Chondrocyte (in vitro differentiated cells): ENCODE data around the gene PIK3AP1. TPM values are rescaled to one million over a fixed set of nuclear protein-coding genes. Genes with fewer than 3 reads are reported as not detected.
A peak's percentile ranks its signal among the peaks of the same experiment; 100 is the strongest.

Source experiments
- DNase-seq: peaks from one replicate; pipeline ENCODE4 v3.0.0; 2021; ENCODE audit warnings: mixed read lengths, low spot score
- H3K27ac Mint-ChIP-seq: one replicate; pipeline ENCODE4 v1.8.0; 2021; ENCODE audit warnings: mild to moderate bottlenecking, moderate library complexity, mixed read lengths; ENCODE audit not compliant: unreplicated experiment
- H3K27me3 Mint-ChIP-seq: 2 replicates; pipeline ENCODE4 v1.8.0; 2021; ENCODE audit warnings: low read depth, mixed read lengths
- H3K36me3 Mint-ChIP-seq: 2 replicates; pipeline ENCODE4 v1.8.0; 2021; ENCODE audit warnings: low read depth, mixed read lengths
- H3K4me1 Mint-ChIP-seq: 2 replicates; pipeline ENCODE4 v1.8.0; 2021; ENCODE audit warnings: low read depth, mild to moderate bottlenecking, mixed read lengths
- H3K4me3 Mint-ChIP-seq: one replicate; pipeline ENCODE4 v1.8.0; 2021; ENCODE audit warnings: mild to moderate bottlenecking, moderate library complexity, mixed read lengths; ENCODE audit not compliant: unreplicated experiment
- H3K9me3 Mint-ChIP-seq: 2 replicates; pipeline ENCODE4 v1.8.0; 2021; ENCODE audit warnings: low read depth, mixed read lengths
- CTCF ChIP-seq: fragments of 200-600 bp; sonication (generic); IDR thresholded peaks from 2 replicates; pipeline ENCODE4 v1.5.0; 2021; ENCODE audit warnings: antibody characterized with exemption, mild to moderate bottlenecking, moderate library complexity
- total RNA-seq: library from RNA; stranded (reverse); gene quantifications from 3 replicates; pipeline ENCODE4 v1.2.1, GENCODE V29; 2021

Gene PIK3AP1
- total RNA-seq, 1 donor from 2014 or later: 9.9 TPM

DNA sequence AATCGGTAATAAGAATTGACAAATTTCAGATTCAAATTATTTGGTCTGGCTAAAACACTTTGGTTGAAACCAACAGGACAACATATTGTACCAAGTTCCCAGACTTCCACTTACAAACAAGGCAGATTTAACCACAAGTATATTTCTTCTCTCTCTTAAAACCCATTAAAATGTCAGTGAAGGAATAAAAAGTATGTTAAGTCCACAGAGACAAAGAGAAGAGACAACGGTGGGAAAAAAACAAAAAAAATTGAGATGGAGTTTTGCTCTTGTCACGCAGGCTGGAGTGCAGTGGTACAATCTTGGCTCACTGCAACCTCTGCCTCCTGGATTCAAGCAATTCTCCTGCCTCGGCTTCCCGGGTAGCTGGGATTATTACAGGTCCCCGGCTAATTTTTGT is 149.8 kb downstream of the PIK3AP1 start:
- TF ChIP-seq CTCF: no peak
- peaks cover 37% of the 10 kb centered on the region for H3K4me1 Mint-ChIP-seq
- DNase-seq: no peak
- no peak overlapping the region for H3K27ac Mint-ChIP-seq
- no peaks in the 10 kb centered on the region for H3K9me3 Mint-ChIP-seq
- H3K27me3 Mint-ChIP-seq: no peaks in the 10 kb centered on the region
- no peak overlapping the region for H3K4me3 Mint-ChIP-seq
- peaks cover 8% of the 10 kb centered on the region for H3K36me3 Mint-ChIP-seq

DNA sequence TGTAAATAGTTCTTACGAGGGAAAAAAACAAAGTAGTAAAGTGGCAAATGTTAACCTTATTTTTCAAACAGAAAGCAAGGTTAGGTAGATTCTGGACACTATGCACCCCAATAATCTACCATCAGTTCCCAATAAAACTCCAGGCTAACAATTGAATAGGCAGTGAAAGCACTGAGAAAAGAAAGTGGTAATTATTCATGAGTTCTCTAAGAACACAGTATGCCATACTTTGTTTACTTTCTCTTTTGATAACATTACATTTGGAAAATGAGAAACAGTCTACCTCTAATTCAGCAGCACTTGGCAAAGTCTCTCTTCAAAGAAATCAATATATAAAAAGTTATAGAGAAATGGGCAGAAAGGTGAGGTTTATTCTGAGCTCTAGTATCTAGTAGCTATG is 151.9 kb downstream of the PIK3AP1 start:
- H3K4me3 Mint-ChIP-seq: no peak overlapping the region
- no peak overlapping the region for H3K27ac Mint-ChIP-seq
- no peak for TF ChIP-seq CTCF
- no peak for DNase-seq
- peaks cover 5% of the 10 kb centered on the region for H3K36me3 Mint-ChIP-seq
- peaks cover 35% of the 10 kb centered on the region for H3K4me1 Mint-ChIP-seq
- H3K9me3 Mint-ChIP-seq: no peaks in the 10 kb centered on the region
- no peaks in the 10 kb centered on the region for H3K27me3 Mint-ChIP-seq

DNA sequence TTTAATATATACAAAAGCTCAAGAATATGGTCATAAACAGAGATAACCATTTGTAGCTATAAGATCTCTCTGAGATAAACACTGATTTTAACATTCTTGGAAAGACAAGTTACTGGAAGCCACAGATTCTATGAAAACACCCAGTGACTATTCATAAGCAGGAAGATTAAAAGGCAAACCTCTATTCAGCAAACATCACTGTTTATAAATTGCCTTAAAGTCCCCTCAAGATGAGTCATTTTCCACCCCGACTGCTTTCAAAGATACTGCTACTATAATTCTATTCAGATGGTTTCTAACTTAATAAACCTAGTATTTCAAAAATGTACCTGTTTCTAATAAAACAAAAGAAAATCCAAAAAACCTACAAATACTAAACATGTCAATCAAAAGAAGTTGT is 154.5 kb downstream of the PIK3AP1 start:
- DNase-seq: no peak
- no peaks in the 10 kb centered on the region for H3K9me3 Mint-ChIP-seq
- no peaks in the 10 kb centered on the region for H3K27me3 Mint-ChIP-seq
- TF ChIP-seq CTCF: no peak
- H3K4me3 Mint-ChIP-seq: no peak overlapping the region
- H3K27ac Mint-ChIP-seq: no peak overlapping the region
- H3K36me3 Mint-ChIP-seq: peaks cover 14% of the 10 kb centered on the region
- H3K4me1 Mint-ChIP-seq: peaks cover 24% of the 10 kb centered on the region

- DNase-seq: no peak
- Mint-ChIP-seq H3K36me3 (peaks cover 23% of the 10 kb centered on the region), H3K4me1 (peaks cover 10% of the 10 kb centered on the region), H3K4me3 (no peak overlapping the region), H3K27me3 (no peaks in the 10 kb centered on the region), H3K27ac (peak overlapping the region; percentile 34), H3K9me3 (no peaks in the 10 kb centered on the region)
- no peak for TF ChIP-seq CTCF
Observed at GRCh38 chr10:96560966-96561887, 159.1 kb downstream of the PIK3AP1 start.

- no peak overlapping the region for H3K4me3 Mint-ChIP-seq
- peaks cover 23% of the 10 kb centered on the region for H3K36me3 Mint-ChIP-seq
- no peaks in the 10 kb centered on the region for H3K27me3 Mint-ChIP-seq
- H3K4me1 Mint-ChIP-seq: peaks cover 4% of the 10 kb centered on the region
- no peak for TF ChIP-seq CTCF
- DNase-seq: no peak
- no peak overlapping the region for H3K27ac Mint-ChIP-seq
- H3K9me3 Mint-ChIP-seq: no peaks in the 10 kb centered on the region
Observed at GRCh38 chr10:96560489-96560888, 159.8 kb downstream of the PIK3AP1 start.
